IMR-90 (cell line): ENCODE measurements around the gene LFNG. TPM values are rescaled to one million over a fixed set of nuclear protein-coding genes. Genes with fewer than 3 reads are reported as not detected.
A peak's percentile ranks its signal among the peaks of the same experiment; 100 is the strongest.

ENCODE experiments used
- CEBPB ChIP-seq: IDR thresholded peaks from 2 replicates; pipeline ENCODE4 v1.6.1; 2012; ENCODE audit warnings: low read depth, low read length, improper control_type of control experiment
- MXI1 ChIP-seq: IDR thresholded peaks from 2 replicates; pipeline ENCODE4 v1.6.1; 2012; ENCODE audit warnings: low read depth, mild to moderate bottlenecking, low read length, moderate library complexity, borderline replicate concordance
- NFE2L2 ChIP-seq: fragments of 150-350 bp; IDR thresholded peaks from 2 replicates; pipeline ENCODE4 v1.6.1; 2016; ENCODE audit warnings: low read depth, mild to moderate bottlenecking, low read length
- RAD21 ChIP-seq: IDR thresholded peaks from 2 replicates; pipeline ENCODE4 v1.6.1; 2012; ENCODE audit warnings: low read length, improper control_type of control experiment
- SMC3 ChIP-seq: fragments of 150-350 bp; IDR thresholded peaks from 2 replicates; pipeline ENCODE4 v1.6.1; 2016; ENCODE audit warnings: low read depth, mild to moderate bottlenecking, antibody characterized with exemption, low read length, moderate library complexity
- polyA plus RNA-seq, 3 experiments: library from polyadenylated mRNA; depleted of rRNA; stranded (reverse); fragments of >200 nt; gene quantifications; 2 replicates each; pipeline ENCODE4 v1.2.3, GENCODE V29; 2012; ENCODE audit warnings: low replicate concordance in 1 of 3
- total RNA-seq: library from RNA; depleted of rRNA; stranded (reverse); fragments of >200 nt; gene quantifications from 2 replicates; pipeline ENCODE4 v1.2.3, GENCODE V29; 2012

LFNG gene
- total and polyA plus RNA-seq, 2 of the 4 experiments (the other 2 are of a cell fraction), result 1.8 to 5.1 TPM

DNA sequence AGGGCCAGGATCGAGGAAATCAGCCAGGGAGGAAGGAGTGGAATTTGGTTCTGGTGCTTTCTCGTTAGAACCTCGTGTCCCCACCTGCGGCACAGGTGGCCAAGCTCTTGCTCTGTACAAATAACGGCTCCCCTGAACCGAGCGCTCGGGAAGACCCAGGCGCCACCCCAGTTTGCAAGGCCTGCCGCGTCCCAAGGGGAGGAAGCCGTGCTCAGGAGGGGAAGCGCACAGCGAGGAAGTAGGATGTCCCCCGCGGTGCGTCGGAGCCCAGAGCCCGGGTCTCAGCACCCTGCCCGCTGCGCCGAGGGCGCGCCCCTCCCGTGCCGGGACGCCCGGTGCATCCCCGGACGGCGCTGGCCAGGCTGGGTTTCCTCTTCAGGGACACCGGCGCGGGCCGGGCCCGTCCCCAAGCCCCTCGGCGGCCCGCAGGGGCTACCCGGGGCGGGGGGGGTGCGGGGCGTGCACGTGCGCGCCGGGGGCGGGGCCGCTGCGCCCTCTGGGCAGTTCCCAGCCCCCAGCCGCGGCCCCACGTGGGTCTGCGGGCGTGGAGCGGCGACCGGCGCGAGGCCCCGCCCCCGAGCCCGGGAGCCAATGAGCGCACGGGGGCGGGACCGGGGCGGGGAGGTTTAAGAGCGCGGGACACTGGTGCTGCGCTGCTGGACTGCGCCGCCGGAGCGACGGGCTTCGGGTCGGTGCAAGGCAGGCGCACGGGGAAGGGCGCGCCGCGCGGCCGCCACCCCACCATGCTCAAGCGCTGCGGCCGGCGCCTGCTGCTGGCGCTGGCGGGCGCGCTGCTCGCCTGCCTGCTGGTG is at the start of gene LFNG (continued):
- TF ChIP-seq MXI1 (peak; percentile 91), RAD21 (no peak), NFE2L2 (no peak), SMC3 (no peak), CEBPB (no peak)
